ENCODE measurements around the gene MPPED1. TPM values are rescaled to one million over a fixed set of nuclear protein-coding genes. Genes with fewer than 3 reads are reported as not detected.

The MPPED1 gene
- total and polyA plus RNA-seq, 2 of the 13 experiments (the other 11 are each of a cell fraction or from before 2014, with no cell fraction given) = 0.77 TPM; not detected in 1

DNA sequence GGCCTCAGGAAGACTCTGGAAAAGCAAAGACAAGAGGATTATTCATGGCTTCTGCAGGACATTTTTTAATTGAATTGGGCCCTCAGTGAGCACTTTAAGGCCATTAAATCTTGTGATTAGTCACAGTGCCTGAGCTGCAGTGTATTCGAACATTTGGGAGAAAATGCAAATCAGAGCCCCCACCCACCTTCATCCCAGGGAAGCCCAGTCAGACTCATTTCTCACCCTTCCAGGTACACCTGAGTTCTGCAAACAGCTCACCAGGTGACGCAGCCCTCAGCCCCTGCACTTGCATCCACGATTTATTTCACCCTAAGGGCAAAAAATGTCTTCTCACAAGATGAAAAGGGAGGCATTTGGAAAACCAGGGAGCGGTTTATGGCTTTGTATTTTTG, 128.7 kb downstream of the MPPED1 start (continued):
- TF ChIP-seq, protein P1, sequence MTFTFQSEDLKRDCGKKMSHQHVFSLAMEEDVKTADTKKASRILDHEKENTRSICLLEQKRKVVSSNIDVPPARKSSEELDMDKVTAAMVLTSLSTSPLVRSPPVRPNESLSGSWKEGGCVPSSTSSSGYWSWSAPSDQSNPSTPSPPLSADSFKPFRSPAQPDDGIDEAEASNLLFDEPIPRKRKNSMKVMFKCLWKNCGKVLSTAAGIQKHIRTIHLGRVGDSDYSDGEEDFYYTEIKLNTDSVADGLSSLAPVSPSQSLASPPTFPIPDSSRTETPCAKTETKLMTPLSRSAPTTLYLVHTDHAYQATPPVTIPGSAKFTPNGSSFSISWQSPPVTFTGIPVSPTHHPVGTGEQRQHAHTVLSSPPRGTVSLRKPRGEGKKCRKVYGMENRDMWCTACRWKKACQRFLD (CRISPR knock-in tag; IDR thresholded peaks at IDR 0.05; ENCODE audit: borderline replicate concordance) = no peak

DNA sequence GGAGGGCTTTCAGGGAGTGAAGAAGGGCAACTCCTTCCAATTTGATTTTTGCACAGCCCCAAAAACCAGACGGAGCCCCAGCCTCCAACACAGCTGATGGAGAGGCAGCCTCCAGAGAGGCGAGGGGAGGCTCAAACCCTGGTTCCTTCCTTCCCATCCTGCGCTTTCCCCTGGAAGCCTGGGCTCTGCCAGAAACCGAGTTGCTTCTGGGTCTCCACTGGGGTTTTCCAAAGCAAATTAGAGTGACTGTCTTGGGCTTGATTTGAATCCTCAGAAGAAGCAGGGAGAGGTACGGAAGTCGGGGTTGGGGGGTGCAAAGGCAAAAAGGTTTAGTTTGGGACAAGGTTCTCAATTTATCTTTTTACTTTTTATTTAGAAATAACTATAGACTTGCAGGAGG, 129.2 kb downstream of the MPPED1 start:
- Histone ChIP-seq H3K9ac (ENCODE audit: insufficient read depth, low read depth, low read length) (no peak overlapping the region), H3K27ac (ENCODE audit: extremely low read length, insufficient read depth, low read length) (no peak overlapping the region), H3K9me3 (ENCODE audit: low read length) (no peaks in the 10 kb centered on the region), H3K36me3 (replicated peaks in 1 of 2; ENCODE audit: control insufficient read depth in 1 of 2, insufficient read depth in 2 of 2, low read length in 2 of 2) (no peaks in the 10 kb centered on the region), H3K4me1 (ENCODE audit: insufficient read depth, low read length) (no peaks in the 10 kb centered on the region), H3K79me2 (ENCODE audit: insufficient read depth, low read length) (no peaks in the 10 kb centered on the region), H3K4me3 (replicated peaks in 1 of 3; ENCODE audit: insufficient read depth in 1 of 3, low read depth in 2 of 3, low read length in 3 of 3) (no peak overlapping the region), H4K20me1 (ENCODE audit: insufficient read depth, low read length) (no peaks in the 10 kb centered on the region), H2AFZ (ENCODE audit: low read length) (no peak overlapping the region), H3K4me2 (ENCODE audit: low read depth, low read length) (no peak overlapping the region), H3K27me3 (ENCODE audit: control insufficient read depth in 1 of 2, insufficient read depth in 2 of 2, low read length in 2 of 2) (peaks cover 5 to 32% of the 10 kb centered on the region in 2 experiments; a peak in 4 of 5 replicates)
- ATAC-seq = no peak
- ChIA-PET CTCF (ENCODE audit: low intra/inter-chr PET ratio, low total read pairs) (no interaction called here), POLR2A (no interaction called here)
- 19% methylated on average over 6 of the region's 6 CpGs for WGBS (ENCODE audit: low lambda C conversion rate)
- no peak for DNase-seq (ENCODE audit: low spot score)
- intact Hi-C loops (cut with micrococcal nuclease; ENCODE audit: unreplicated experiment) = no loop called here
- TF ChIP-seq MATR3 (CRISPR knock-in tag; IDR thresholded peaks at IDR 0.05) (no peak), ISX (CRISPR knock-in tag; conservative IDR thresholded peaks at IDR 0.05) (no peak), KAT2B (IDR thresholded peaks at IDR 0.05; ENCODE audit: borderline replicate concordance, low read depth, low read length) (no peak), HCFC1 (IDR thresholded peaks at IDR 0.05; ENCODE audit: low read depth, low read length) (no peak), ZNF598 (CRISPR knock-in tag; IDR thresholded peaks at IDR 0.05; ENCODE audit: borderline replicate concordance) (no peak), ZNF121 (CRISPR knock-in tag; IDR thresholded peaks at IDR 0.05) (no peak), ZNF20 (CRISPR knock-in tag; IDR thresholded peaks at IDR 0.05) (no peak), ZNF597 (CRISPR knock-in tag; IDR thresholded peaks at IDR 0.05) (no peak), ARID4A (CRISPR knock-in tag; IDR thresholded peaks at IDR 0.05; ENCODE audit: borderline replicate concordance) (no peak), ZNF552 (CRISPR knock-in tag; IDR thresholded peaks at IDR 0.05; ENCODE audit: borderline replicate concordance) (no peak)
- in situ Hi-C loops (cut with HindIII; ENCODE audit: extremely low pct_ligation_motif_present, low pct_unique_long_range_greater_than_20kb) = no loop called here
- no TSS peak for BruUV-seq (replicated peaks)
- FAIRE-seq = no peak
